Stomach (tissue), 4 donors: Measurements from ENCODE around the gene PLPP3.

ENCODE experiments used
- POLR2A ChIP-seq, 4 donors: fragments of 450-650 bp; IDR thresholded peaks; one replicate each; pipeline ENCODE4 v1.6.1; 2016; ENCODE audit warnings: antibody characterized with exemption in 4 of 4, control low read depth in 2 of 4, mild to moderate bottlenecking in 1 of 4, moderate library complexity in 1 of 4
- TF ChIP-seq, protein P1 (sequence below), 7 experiments: fragments of 450-650 bp in 4 of 7; fragments of 200-600 bp in 3 of 7; sonication (generic) in 3 of 7; IDR thresholded peaks; one replicate each; pipeline ENCODE4 v1.5.1; 2016 to 2019; ENCODE audit warnings: antibody characterized with exemption in 7 of 7, control low read depth in 2 of 7, mild to moderate bottlenecking in 1 of 7

DNA sequence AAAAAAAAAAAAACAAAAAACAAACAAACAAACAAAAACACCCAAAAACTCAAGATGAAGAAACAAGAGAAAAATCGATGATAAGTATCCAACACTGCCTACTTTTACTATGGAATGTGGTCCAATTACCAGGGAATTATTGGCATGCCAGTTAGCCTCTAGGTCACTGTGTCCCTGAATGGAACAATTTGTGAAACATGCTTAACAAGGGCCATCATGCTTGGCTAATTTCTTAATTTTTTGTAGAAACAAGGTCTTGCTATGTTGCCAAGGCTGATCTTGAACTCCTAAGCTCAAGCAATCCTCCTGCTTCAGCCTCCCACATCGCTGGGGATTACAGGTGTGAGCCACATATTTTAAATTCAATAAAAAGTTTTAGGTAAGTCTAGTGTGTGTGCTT lies 23.9 kb downstream of the PLPP3 start:
- TF ChIP-seq, protein P1, sequence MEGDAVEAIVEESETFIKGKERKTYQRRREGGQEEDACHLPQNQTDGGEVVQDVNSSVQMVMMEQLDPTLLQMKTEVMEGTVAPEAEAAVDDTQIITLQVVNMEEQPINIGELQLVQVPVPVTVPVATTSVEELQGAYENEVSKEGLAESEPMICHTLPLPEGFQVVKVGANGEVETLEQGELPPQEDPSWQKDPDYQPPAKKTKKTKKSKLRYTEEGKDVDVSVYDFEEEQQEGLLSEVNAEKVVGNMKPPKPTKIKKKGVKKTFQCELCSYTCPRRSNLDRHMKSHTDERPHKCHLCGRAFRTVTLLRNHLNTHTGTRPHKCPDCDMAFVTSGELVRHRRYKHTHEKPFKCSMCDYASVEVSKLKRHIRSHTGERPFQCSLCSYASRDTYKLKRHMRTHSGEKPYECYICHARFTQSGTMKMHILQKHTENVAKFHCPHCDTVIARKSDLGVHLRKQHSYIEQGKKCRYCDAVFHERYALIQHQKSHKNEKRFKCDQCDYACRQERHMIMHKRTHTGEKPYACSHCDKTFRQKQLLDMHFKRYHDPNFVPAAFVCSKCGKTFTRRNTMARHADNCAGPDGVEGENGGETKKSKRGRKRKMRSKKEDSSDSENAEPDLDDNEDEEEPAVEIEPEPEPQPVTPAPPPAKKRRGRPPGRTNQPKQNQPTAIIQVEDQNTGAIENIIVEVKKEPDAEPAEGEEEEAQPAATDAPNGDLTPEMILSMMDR (IDR thresholded peaks at IDR 0.05) = no peak
- TF ChIP-seq POLR2A (IDR thresholded peaks at IDR 0.05) = no peak
